Endometrial microvascular endothelial cells (primary cell): ENCODE data around the gene STN1. TPM values are rescaled to one million over a fixed set of nuclear protein-coding genes. Genes with fewer than 3 reads are reported as not detected.

Experiments
- in situ Hi-C: cut with HindIII; loops from 2 replicates; pipeline ENCODE4 v1.10.0; 2017; ENCODE audit warnings: low sequenced_read_pairs, low pct_unique_long_range_greater_than_20kb; ENCODE audit errors: inconsistent ontology term
- total RNA-seq: library from RNA; depleted of rRNA; stranded (reverse); fragments of >200 nt; gene quantifications from one replicate; pipeline ENCODE4 v1.2.3, GENCODE V29; 2015; ENCODE audit errors: inconsistent ontology term

Gene STN1
- total RNA-seq, 1 donor from 2014 or later = 40.7 TPM

- in situ Hi-C loops = no loop called here
These were observed 18.7 kb downstream of the STN1 start for GRCh38 chr10:103899312-103899711.

- in situ Hi-C loops = no loop called here
These were observed 20.7 kb downstream of the STN1 start for GRCh38 chr10:103897241-103897774.

GRCh38 chr10:103896225-103896624, 21.8 kb downstream of the STN1 start:
- in situ Hi-C loops = no loop called here

GRCh38 chr10:103895411-103896186, 22.4 kb downstream of the STN1 start:
- in situ Hi-C loops = no loop called here

DNA sequence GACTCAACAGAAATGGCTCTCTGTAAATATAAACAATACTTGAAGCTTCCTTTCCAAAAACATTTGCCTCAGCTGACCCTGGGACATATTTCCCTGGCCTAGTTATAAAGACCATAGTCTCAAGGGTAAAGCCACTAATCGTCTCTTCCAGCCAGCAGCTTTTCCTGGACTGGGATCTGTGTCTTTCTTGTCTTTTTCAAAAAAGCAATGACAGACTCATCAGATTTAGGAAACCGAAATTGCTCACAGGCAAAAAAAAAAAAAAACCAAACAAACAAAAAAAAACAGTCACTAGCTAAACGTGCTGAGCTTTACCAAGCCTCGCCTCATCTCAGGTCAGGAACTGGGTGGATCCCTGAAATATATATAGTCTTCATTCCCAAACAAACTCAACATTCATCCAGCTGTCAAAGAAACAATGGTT, 23.5 kb downstream of the STN1 start:
- in situ Hi-C loops = no loop called here

- in situ Hi-C loops = no loop called here
These were observed 24.2 kb downstream of the STN1 start for GRCh38 chr10:103893817-103894216.

- in situ Hi-C loops = no loop called here
These were observed 25.8 kb downstream of the STN1 start for GRCh38 chr10:103892181-103892580.

GRCh38 chr10:103890688-103891087, 27.3 kb downstream of the STN1 start:
- in situ Hi-C loops = no loop called here

DNA sequence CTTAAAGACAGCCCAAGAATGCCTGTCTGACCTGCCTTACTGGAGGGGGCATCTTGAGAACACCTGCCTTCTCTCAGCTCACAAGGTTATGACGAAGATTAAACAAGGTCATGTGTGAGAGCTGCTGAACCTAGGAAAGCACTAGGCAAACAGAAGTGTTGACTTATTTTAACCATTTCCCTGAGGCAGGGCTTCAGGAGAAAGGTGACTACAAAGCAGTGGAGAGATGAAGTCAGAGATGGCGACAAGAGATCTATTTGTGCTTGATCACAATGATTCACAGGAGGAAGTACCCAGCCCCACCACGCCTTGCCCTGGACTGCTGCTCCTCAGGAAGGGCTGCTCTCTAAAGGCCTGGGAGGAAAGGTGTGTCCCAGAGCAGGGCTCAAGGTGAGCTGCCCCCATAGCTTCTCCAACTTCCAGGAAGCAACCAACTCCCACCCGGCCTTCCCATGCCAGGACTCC, 27.8 kb downstream of the STN1 start:
- in situ Hi-C loops = no loop called here

DNA sequence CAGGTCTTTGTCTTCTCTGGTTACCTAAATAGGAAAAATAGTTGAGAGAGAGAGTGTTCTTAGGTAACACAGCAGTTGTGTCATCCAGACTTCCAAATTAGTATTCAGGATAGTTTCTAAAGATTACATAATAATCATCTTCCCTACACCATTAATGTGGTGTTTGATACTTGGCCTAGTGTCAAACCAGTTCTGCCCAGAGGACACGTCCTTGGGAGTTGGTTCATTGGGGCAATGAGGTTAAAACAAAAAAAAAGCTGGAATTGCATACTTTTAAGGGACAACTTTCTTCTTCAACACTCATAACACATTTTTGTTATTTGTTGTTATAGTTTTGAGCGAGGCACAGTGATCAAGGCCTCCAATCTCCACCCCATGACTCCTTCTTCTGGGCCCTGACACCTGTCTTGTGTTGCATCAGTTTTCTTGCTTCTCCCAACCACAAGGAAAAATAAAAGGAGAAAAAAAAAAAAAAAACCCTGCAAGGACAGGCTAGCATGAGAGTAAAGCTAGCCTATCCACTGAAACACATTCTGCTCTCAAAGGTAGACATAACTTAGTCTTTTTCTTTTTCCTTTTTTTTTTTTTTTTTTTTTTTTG, 28.8 kb downstream of the STN1 start:
- in situ Hi-C loops = no loop called here

DNA sequence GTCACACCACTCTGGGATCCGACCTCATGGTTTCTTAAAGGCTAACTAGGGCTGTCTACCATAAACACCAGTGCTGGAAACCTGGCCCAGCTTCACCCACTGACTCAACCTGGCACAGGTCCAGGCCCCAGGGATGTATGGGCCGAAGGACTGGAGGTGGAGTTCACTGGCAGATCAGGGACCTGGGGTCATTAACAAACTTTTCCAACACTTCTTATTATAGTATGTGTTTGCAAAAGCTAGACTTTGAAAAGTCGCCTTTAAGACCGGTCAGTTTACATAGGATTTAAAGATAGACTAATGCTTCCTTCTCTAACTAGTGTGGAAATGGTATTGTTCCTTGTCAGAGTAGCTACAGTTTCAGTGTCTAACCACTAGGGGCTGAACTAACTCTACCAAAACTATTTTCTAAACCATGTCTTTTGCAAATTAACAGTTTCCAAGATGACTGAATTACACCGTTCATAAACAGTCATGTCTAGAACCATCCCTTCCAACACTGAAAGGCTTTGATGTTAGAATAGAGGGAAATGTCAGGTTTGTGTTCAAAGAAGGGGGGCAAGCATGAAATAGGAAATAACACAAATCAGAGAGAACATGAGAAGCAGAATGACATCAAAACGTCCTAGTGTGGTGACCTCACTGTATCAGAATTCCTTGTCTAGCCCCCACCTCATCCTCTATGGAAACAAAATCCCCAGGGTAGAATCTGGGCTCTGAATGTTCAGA, 29.7 kb downstream of the STN1 start:
- in situ Hi-C loops = no loop called here

DNA sequence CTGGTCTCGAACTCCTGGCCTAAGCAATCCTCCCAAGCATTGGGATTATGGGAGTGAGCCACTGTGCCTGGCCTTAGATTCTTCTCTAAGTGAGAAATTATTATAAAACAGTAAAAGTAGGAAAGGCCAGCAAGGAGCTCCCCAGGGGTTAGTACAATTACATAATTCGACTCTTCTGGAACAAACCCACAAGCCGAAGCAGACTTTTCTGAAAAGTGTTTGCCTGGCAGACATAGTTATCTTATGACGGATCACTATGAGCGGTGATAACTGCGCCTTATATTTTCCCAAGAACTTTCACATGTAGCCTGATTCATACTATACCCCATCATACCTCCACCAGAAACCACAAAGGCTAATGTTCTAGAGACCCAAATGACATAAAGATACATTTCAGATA, 32.4 kb downstream of the STN1 start:
- in situ Hi-C loops = no loop called here

DNA sequence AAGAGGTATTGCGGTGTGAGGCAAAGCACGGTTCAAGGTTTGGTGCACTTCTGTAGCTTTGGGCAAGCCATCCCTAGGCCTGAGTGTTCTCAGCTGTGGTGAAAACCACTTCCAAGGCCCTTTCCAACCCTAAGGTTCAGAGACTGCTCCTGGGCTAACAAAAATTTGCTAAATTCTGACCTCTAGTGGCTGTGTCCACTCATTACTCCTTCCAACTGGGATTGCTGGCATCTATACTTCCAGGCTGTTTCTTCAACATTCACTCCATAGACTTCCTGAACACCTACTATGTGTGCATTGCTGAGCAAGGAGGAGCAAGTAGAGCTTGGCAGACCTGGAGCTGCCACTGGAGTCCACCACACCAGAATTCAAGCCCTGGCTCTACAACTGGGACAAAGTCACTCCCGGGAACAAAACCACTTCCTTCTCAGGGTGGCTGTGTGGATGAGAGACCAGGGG, 33.3 kb downstream of the STN1 start:
- in situ Hi-C loops = no loop called here

GRCh38 chr10:103882285-103883007, 35.5 kb downstream of the STN1 start:
- in situ Hi-C loops = no loop called here

DNA sequence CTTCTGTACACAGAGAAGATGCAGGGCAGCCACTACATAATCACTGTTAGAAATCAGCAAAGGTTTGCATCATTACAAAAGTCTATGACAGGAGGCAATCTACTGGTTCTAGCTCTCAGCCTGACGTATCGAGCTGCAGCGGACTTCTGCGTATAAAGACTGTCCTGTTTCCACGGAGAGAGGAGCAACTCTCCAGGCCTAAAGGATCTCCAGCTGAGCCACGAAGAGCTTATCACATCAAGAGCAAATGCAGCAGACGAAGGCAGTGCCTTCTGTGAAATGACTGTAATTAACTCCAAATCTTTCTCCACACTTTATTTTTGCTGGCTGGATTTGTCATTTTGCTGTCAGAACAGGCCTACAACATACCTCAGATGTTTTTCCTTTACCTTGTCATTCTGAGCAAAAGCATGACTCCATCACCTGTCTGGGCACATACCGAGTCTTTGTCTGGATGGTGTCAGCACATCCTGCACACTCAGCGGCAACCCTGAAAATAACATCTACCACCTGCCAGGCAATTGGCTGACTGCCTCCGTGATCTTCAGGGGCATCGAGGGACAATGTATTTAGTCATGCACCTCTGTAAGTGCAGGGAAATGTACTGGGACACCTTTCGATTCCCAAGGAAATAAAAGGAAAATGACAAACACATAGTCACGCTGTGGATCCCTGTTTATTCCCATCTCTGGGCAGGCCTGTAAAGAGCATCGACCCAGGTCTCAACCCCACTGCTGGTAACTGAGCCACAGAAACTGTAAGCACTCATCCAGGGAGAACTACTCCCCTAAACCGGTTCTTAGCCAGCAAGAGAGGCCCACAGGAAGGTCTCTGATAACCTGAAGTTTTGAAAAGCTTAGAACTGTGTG, 36.3 kb downstream of the STN1 start:
- in situ Hi-C loops = no loop called here

DNA sequence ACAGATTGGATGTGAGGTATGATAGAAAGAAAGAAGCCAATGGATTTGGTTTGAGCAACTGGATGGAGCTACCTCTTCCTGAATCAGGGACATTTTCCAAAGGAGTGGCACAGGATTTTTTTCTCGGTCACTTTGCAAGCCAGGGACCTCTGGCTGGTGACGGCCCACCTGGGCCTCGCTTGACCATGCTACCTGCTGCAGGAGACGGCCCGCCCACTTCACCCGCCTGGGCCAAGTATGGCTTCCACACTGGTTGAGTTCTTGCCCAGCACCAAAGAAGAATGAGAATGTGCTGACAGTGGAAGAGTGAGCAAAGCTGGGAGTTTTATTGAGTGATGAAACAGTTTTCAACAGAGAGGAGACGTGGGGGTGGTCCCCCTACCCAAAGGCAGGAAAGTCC, 38.2 kb downstream of the STN1 start:
- in situ Hi-C loops = no loop called here

DNA sequence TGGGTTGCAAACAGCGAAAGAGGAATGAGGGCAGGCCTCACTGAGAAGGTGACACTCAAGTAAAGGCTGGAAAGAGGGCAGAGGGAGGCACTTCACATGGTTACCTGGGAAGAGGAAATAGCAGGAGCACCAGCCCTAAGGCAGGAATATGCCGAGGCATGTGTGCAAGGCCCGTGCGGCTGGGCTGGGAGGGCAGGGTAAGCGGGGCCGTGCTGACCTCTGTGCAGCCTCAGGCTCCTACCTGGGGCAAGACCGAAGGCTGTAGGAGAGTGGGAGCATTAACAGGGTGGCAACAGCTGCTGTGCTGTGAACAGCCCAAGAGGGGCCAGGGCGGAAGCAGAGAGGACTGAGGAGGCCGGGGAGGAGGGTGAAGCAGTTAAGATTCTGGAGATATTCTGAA, 38.6 kb downstream of the STN1 start:
- in situ Hi-C loops = no loop called here

- in situ Hi-C loops = no loop called here
These were observed 40.1 kb downstream of the STN1 start for GRCh38 chr10:103877861-103878260.
